ENCODE results near the gene CLCN7.
"Not testable (repeated sequence)": the region's sequence is repeated elsewhere in the genome, so short reads cannot be mapped to it uniquely, and the experiment has no call there.

CLCN7 gene

DNA sequence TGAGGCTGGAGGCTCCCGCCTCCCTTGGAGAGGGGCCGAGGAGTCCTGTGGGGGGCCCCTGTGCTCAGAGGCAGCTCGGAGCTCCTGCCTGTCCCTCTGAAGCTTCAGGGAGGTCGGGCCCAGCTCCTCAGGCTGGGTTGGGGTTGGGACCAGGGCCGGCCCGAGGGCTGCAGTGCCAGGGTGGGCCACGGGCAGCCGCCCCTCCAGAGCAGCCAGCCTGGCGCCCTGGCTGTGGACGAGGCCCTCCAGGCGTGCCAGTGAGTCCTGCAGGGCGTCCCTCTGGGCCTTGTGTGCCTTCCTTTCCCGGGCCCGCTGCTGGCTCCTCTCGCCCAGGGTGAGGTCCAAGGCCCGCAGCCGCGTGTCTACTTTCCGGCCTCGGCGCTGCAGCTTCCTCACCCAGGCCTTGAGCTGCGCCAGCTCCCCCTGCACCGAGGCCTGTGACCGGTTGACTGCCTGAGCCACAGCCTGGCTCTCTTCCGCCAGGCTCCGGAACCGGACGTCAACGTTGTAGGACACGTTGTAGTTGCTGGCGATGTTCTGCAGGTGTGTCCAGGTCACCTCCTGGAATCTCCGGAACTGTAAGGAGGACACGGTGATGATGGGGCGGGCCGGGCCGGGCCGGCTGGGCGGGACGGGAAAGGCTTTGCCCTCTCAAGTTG, 12.7 kb upstream of the CLCN7 start:
- DNase-seq (ENCODE audit: low read depth): no peak

- DNase-seq (ENCODE audit: low read depth): no peak
Measured at GRCh38 chr16:1486551-1487390, 11.9 kb upstream of the CLCN7 start.

- no peak for DNase-seq (ENCODE audit: low read depth)
Measured at GRCh38 chr16:1485847-1486496, 11.1 kb upstream of the CLCN7 start.

DNA sequence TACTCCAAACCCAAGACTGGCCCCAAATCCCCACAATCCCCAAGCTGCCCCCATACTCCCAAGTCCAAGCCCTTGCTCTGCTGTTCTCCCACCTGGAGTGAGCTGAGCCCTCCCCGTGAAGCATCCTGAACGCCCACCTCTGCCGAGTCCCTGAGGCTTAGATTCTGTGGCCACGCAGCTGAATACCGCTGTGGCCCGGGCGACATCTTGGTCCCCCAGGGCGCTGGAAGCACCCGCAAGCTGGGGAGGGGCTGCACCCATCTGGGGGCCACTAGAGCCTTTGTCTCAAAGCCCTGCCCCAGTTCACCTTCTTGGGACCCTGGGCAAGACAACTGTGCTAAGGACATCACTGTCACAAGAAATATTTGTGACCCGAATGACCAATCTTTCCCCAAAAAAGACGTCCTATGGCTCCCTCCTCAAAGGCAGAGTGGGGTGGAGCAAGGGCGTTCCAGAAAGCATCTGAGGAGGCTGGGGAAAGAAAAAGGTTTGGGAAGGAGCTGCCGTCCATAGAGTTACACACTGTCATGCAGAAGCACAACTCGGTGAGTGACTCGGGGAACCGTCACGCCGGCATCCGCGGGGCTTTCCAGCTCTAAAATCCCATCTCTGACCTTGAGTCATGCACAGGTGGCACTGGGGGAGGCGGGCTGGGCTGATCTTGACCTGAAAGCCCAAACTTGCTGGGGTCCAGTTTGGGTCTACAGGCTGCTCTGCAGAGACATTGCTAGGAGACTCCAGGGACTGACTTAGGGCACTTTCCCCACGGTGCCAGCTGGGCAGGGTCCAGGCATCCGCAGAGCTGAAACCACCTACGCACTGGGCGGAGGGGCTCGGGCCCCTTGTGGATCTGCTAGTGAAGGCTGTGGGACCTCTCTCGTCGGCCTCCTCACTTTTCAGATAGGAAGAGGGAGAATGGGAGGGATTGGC, 7.3 kb upstream of the CLCN7 start:
- no peak for DNase-seq (ENCODE audit: low read depth)

GRCh38 chr16:1478937-1479336, 4.1 kb upstream of the CLCN7 start:
- not testable (repeated sequence) for DNase-seq (ENCODE audit: low read depth)

DNA sequence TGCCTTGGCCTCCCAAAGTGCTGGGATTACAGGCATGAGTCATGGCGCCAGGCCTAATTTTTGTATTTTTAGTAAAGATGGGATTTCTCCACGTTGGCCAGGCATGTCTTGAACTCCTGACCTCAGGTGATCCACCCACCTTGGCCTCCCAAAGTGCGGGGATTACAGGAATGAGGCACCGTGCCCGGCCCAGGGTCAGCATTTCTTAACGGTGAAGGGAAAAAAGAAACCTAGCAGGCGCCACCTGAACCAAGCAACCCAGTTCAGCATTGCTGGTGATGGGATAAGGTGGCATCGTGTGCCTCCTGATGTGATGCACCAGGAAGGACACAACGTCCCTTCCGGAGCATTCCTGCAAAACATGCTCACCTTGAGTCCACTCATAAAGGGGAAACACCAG, 2.2 kb upstream of the CLCN7 start:
- no peak for DNase-seq (ENCODE audit: low read depth)

- no peak for DNase-seq (ENCODE audit: low read depth)
Measured at GRCh38 chr16:1475552-1476114, 805 bp upstream of the CLCN7 start.

- DNase-seq (ENCODE audit: low read depth): no peak
Measured at GRCh38 chr16:1474082-1474795, 589 bp downstream of the CLCN7 start.

DNA sequence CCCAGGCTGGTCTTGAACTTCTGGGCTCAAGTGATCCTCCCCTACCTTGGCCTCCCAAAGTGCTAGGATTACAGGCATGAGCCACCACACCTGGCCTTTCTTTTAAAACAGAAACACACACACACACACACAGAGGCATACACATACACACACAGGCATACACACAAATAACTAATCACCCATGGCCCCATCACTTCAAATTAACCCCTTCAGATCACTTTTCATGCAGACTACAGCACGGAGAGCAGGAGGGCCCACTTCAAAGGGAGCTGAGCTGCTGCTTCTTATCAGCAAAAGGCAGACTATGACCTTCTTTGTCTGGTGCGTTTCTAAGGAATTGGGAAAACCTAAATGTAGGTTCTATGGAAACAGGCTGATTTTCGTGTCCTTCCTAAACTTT, 1.9 kb downstream of the CLCN7 start:
- DNase-seq (ENCODE audit: low read depth): no peak

DNA sequence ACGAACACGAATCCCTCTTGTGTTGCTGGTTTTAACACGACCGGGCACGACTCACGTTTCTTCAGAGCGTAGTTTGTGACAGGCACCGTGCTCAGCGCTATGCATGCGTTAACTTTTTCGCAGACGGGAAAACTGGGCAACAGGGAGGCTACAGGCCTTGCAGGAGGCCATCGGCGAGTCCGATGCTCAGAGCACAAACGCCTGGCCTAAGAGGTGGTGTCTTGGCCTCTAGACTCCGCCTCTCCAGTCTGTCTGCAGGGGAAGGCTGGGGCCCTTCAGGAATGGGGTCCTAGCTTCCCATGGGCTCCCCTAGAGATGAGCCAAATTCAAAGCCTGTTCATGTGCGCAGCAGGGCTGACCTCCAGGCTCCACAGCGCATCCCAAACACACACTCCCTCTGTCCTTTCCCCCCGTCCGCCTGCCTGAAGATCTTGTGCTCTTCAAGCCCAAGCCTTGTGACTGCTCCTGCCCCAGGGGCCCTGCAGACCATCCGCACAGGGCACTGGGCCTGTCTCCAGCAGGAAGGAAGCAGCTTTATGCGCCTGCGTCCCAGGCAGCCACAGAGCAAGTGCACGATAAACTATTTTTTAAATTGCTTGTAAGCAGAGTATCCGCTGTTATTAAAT, 3.1 kb downstream of the CLCN7 start:
- no peak for DNase-seq (ENCODE audit: low read depth)

DNA sequence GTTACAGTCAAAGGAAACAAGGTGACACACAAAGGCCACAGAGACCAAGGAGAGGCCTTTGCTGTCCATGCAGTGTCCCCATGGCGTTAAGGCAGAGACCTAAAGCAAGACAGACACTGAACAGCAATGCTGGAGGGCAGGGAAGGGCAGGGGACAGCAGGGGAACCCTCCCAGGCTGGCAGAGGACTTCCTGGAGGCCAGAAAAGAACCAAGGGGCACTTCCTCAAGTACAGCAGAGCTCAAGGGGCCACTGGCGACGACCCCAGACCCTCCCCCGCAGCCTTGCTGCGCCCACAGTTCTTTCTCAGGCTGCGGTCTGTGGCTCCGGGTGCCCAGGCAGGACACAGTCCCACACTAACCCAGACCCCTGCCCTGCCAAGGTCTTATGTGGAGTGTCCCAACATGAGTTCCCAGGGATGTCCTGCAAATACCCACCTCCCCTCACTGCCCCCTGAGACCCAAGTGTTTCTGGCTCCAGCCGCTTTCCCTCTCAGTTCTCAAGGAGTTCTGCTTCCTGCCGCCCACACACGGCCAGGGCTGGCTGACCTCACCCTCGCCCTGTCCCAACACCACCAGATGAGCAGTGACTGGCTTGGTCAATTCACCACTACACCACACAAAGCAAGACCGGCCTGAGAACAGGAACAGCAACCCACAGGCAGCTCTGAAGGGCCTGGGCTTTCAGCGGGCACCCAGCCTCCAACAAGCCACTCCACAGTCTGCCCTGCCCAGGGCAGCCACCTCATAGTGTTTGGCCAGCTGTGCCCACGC, 4.2 kb downstream of the CLCN7 start:
- no peak for DNase-seq (ENCODE audit: low read depth)

DNA sequence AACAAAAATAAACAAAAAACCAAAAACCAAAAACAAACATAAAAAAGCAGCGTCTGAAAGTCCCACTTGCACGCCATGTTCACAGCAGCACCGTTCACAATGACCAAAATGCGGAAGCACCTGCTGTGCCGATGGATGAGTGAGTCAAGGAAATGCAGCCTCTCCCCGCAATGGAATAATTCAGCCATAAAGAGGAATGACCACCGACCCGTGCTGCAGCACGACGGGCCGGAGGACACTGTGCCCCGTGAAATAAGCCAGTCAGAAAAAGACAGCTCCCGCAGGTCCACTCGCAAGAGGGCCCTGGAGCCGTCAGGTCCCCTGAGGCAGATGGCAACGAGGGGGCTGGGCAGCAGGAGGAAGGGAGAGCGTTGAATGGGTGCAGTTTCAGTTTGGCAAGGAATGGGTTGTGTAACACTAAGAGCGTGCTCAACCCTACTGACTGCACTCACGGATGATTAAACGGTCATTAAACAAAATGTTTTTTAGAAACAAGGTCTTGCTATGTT, 5.1 kb downstream of the CLCN7 start:
- no peak for DNase-seq (ENCODE audit: low read depth)

DNA sequence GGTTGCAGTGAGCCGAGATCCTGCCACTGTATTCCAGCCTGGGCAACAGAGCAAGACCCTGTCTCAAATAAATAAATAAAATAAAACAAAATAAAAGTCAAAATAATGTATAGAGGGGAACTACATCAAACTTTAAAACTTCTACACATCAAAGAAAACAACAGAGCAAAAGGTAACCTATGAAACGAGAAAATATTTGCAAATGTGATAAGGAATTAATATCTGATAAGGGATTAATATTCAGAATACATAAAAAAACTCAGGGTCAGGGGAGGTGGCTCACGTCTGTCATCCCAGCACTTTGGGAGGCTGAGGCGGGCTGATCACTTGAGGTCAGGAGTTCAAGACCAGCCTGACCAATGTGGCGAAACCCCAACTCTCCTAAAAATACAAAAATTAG, 5.7 kb downstream of the CLCN7 start:
- DNase-seq (ENCODE audit: low read depth): not testable (repeated sequence)

DNA sequence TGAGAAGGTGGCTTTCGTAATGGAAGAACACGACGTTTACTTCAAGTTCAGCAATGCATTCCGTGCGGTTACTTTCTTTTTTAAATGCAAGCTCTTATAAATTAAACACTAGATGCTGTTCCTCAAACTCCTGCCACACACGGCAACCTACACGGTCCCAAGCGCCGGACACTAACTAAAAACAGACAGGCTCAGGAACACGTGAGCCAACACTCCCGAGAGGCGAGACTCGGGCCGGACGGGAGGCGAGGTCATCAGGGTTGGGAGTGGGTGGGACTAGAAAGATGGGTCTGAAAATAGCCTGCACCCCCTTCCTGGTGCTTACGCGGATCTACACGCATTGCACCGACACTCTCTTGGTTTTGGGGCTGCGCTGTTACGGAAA, 6.4 kb downstream of the CLCN7 start:
- no peak for DNase-seq (ENCODE audit: low read depth)

DNA sequence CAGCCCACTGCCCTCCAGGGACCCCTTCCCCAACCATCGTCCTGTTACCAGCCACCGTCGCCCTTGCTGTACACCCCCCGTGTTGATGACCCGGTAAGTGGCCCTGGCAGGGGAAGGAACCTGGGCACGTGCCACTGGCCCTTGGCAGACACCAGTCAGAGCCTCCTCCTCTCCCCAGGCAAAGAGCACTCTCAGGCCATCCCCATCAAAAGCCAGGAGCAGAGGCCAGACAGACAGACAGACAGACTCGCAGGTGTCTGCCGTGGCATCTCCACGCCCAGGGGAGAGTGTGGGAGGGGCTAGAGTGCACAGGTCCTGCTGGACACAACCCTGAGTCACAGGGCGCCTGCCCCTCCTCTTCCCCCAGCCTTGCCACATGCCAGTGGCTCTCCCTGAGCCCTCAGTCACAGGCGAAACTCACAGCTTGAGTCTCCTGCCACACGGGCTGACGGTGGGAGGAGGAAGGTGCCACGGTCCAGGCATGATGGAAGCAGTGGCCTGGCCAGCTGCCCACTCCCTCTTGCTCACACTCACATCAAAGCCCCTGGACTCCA, 7.8 kb downstream of the CLCN7 start:
- no peak for DNase-seq (ENCODE audit: low read depth)

- DNase-seq (ENCODE audit: low read depth): no peak
Measured at GRCh38 chr16:1466054-1466453, 8.8 kb downstream of the CLCN7 start.

GRCh38 chr16:1465567-1465915, 9.3 kb downstream of the CLCN7 start:
- no peak for DNase-seq (ENCODE audit: low read depth)

DNA sequence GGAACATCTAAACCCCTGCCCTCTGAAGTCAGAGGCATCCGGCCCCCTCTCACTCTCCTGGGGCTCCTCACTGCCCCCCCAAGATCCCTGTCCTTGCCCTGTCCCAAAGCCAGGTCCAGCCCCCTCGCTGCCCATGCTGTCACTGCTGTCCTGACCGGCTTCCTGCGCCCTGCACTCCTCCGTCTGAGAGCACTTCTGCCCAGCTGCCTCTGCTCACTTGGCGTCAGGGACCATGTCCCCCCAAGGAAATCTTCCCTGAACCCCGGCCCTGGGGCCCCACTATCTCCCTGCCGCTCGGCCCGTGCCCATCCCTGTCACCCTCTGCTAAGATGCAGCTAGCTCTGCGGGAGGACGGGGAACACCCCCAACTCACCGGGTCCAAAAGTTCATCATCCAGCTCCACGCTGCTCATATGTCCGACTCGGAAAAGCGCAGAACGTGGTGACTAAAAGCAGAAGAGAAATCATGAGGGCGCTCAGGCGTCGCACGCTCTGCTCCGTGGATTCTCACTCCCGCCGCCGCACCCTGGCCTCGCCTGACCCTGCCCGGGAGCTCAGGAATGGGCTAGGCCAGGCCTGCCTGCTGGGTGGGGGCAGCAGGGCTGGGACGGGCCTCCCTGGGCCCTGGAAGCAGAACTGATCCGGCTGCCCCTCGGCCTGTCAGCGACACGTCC, 9.8 kb downstream of the CLCN7 start:
- no peak for DNase-seq (ENCODE audit: low read depth)

All from HS-27A (cell line).